ENCODE results near the gene B4GALT7.

Gene B4GALT7

GRCh38 chr5:177600508-177601018 lies 631 bp downstream of the B4GALT7 start:
- H3K4me3 ChIP-seq (replicated peaks; ENCODE audit: insufficient read depth, low read length) = peak overlapping the region; percentile 73
- no peaks in the 10 kb centered on the region for H3K27me3 ChIP-seq (ENCODE audit: insufficient read depth, poor library complexity, severe bottlenecking)
- 0 out of 2 replicates have a peak, but pooled peaks have one; percentile 26 for TF ChIP-seq GABPA (IDR thresholded peaks at IDR 0.05; ENCODE audit: low read depth)
- TF ChIP-seq CTCF (IDR thresholded peaks at IDR 0.05; ENCODE audit: insufficient read depth, low read length) = no peak
- peak overlapping the region; percentile 84 for H3K27ac ChIP-seq (replicated peaks)
- peak in 1 of 2 experiments; percentile 8 for DNase-seq (ENCODE audit: low read depth in 1 of 2, low spot score in 1 of 2)

GRCh38 chr5:177601126-177601525 lies 1.2 kb downstream of the B4GALT7 start:
- DNase-seq (ENCODE audit: low read depth in 1 of 2, low spot score in 1 of 2) = no peak
- peak overlapping the region; percentile 73; the same call in 1 of the 2 replicates for H3K4me3 ChIP-seq (replicated peaks; ENCODE audit: insufficient read depth, low read length)
- no peaks in the 10 kb centered on the region for H3K27me3 ChIP-seq (ENCODE audit: insufficient read depth, poor library complexity, severe bottlenecking)
- no peak overlapping the region for H3K27ac ChIP-seq (replicated peaks)
- TF ChIP-seq SPI1 (IDR thresholded peaks at IDR 0.05; ENCODE audit: borderline replicate concordance, low read depth) (no peak), POLR2AphosphoS5 (IDR thresholded peaks at IDR 0.05; ENCODE audit: low read depth) (no peak), CTCF (IDR thresholded peaks at IDR 0.05; ENCODE audit: insufficient read depth, low read length) (no peak), REST (IDR thresholded peaks at IDR 0.05; ENCODE audit: insufficient replicate concordance, low read depth) (no peak), GABPA (IDR thresholded peaks at IDR 0.05; ENCODE audit: low read depth) (no peak)

- TF ChIP-seq SPI1 (IDR thresholded peaks at IDR 0.05; ENCODE audit: borderline replicate concordance, low read depth) = no peak
- no peak for TF ChIP-seq GABPA (IDR thresholded peaks at IDR 0.05; ENCODE audit: low read depth)
- TF ChIP-seq POLR2AphosphoS5 (IDR thresholded peaks at IDR 0.05; ENCODE audit: low read depth) = no peak
- TF ChIP-seq REST (IDR thresholded peaks at IDR 0.05; ENCODE audit: insufficient replicate concordance, low read depth) = no peak
- no peak for TF ChIP-seq CTCF (IDR thresholded peaks at IDR 0.05; ENCODE audit: insufficient read depth, low read length)
- no peak overlapping the region for H3K4me3 ChIP-seq (replicated peaks; ENCODE audit: insufficient read depth, low read length)
- no peak for DNase-seq (ENCODE audit: low read depth in 1 of 2, low spot score in 1 of 2)
- H3K27ac ChIP-seq (replicated peaks) = no peak overlapping the region
- H3K27me3 ChIP-seq (ENCODE audit: insufficient read depth, poor library complexity, severe bottlenecking) = no peaks in the 10 kb centered on the region
These were observed 1.9 kb downstream of the B4GALT7 start for GRCh38 chr5:177601577-177602457.
